ENCODE results near the gene PDE8A. TPM values are rescaled to one million over a fixed set of nuclear protein-coding genes. Genes with fewer than 3 reads are reported as not detected.

The PDE8A gene
- total RNA-seq, 1 donor from 2014 or later, result 23.7 TPM

GRCh38 chr15:85149465-85150129 is 167.9 kb downstream of the PDE8A start:
- Mint-ChIP-seq H3K36me3 (ENCODE audit: unreplicated experiment) (peaks cover 4% of the 10 kb centered on the region), H3K27ac (ENCODE audit: unreplicated experiment) (no peak overlapping the region), H3K27me3 (ENCODE audit: unreplicated experiment) (peaks cover 24% of the 10 kb centered on the region), H3K4me1 (ENCODE audit: unreplicated experiment) (peaks cover 8% of the 10 kb centered on the region), H3K4me3 (ENCODE audit: unreplicated experiment) (no peak overlapping the region), H3K9me3 (ENCODE audit: unreplicated experiment) (no peaks in the 10 kb centered on the region)
- no peak for DNase-seq (ENCODE audit: extremely low spot score, unreplicated experiment)
- TF ChIP-seq CTCF (IDR thresholded peaks at IDR 0.05), result no peak

- peaks cover 24% of the 10 kb centered on the region for H3K27me3 Mint-ChIP-seq (ENCODE audit: unreplicated experiment)
- H3K9me3 Mint-ChIP-seq (ENCODE audit: unreplicated experiment), result no peaks in the 10 kb centered on the region
- DNase-seq (ENCODE audit: extremely low spot score, unreplicated experiment), result no peak
- H3K4me3 Mint-ChIP-seq (ENCODE audit: unreplicated experiment), result no peak overlapping the region
- no peak overlapping the region for H3K27ac Mint-ChIP-seq (ENCODE audit: unreplicated experiment)
- no peak for TF ChIP-seq CTCF (IDR thresholded peaks at IDR 0.05)
- peaks cover 3% of the 10 kb centered on the region for H3K36me3 Mint-ChIP-seq (ENCODE audit: unreplicated experiment)
- H3K4me1 Mint-ChIP-seq (ENCODE audit: unreplicated experiment), result peaks cover 8% of the 10 kb centered on the region
Observed at GRCh38 chr15:85150130-85150480, 168.4 kb downstream of the PDE8A start.

- Mint-ChIP-seq H3K27ac (ENCODE audit: unreplicated experiment) (no peak overlapping the region), H3K9me3 (ENCODE audit: unreplicated experiment) (no peaks in the 10 kb centered on the region), H3K4me3 (ENCODE audit: unreplicated experiment) (no peak overlapping the region), H3K36me3 (ENCODE audit: unreplicated experiment) (peaks cover 3% of the 10 kb centered on the region), H3K27me3 (ENCODE audit: unreplicated experiment) (peaks cover 31% of the 10 kb centered on the region), H3K4me1 (ENCODE audit: unreplicated experiment) (peaks cover 8% of the 10 kb centered on the region)
- TF ChIP-seq CTCF (IDR thresholded peaks at IDR 0.05), result no peak
- DNase-seq (ENCODE audit: extremely low spot score, unreplicated experiment), result no peak
Observed at GRCh38 chr15:85151145-85151544, 169.5 kb downstream of the PDE8A start.

- H3K27me3 Mint-ChIP-seq (ENCODE audit: unreplicated experiment), result peaks cover 38% of the 10 kb centered on the region
- peaks cover 8% of the 10 kb centered on the region for H3K4me1 Mint-ChIP-seq (ENCODE audit: unreplicated experiment)
- no peak for DNase-seq (ENCODE audit: extremely low spot score, unreplicated experiment)
- H3K9me3 Mint-ChIP-seq (ENCODE audit: unreplicated experiment), result no peaks in the 10 kb centered on the region
- H3K27ac Mint-ChIP-seq (ENCODE audit: unreplicated experiment), result no peak overlapping the region
- peaks cover 3% of the 10 kb centered on the region for H3K36me3 Mint-ChIP-seq (ENCODE audit: unreplicated experiment)
- no peak for TF ChIP-seq CTCF (IDR thresholded peaks at IDR 0.05)
- no peak overlapping the region for H3K4me3 Mint-ChIP-seq (ENCODE audit: unreplicated experiment)
Observed at GRCh38 chr15:85151861-85152260, 170.2 kb downstream of the PDE8A start.

GRCh38 chr15:85154061-85154460 is 172.4 kb downstream of the PDE8A start:
- Mint-ChIP-seq H3K9me3 (ENCODE audit: unreplicated experiment) (peaks cover 7% of the 10 kb centered on the region), H3K27me3 (ENCODE audit: unreplicated experiment) (peaks cover 49% of the 10 kb centered on the region), H3K36me3 (ENCODE audit: unreplicated experiment) (peaks cover 3% of the 10 kb centered on the region), H3K4me3 (ENCODE audit: unreplicated experiment) (no peak overlapping the region), H3K27ac (ENCODE audit: unreplicated experiment) (no peak overlapping the region), H3K4me1 (ENCODE audit: unreplicated experiment) (peaks cover 8% of the 10 kb centered on the region)
- TF ChIP-seq CTCF (IDR thresholded peaks at IDR 0.05), result no peak
- DNase-seq (ENCODE audit: extremely low spot score, unreplicated experiment), result no peak

Data from osteocyte (in vitro differentiated cells).